NAMALWA (cell line): ENCODE data around the gene NOCT.
"Not testable (repeated sequence)": the region's sequence is repeated elsewhere in the genome, so short reads cannot be mapped to it uniquely, and the experiment has no call there.

ENCODE experiments used
- DNase-seq: peaks from one replicate; pipeline ENCODE4 v3.0.0-alpha.2; 2015; ENCODE audit warnings: low spot score

The NOCT gene

GRCh38 chr4:139009702-139010101 is 5.9 kb upstream of the NOCT start:
- DNase-seq = no peak

GRCh38 chr4:139011225-139011950 is 4.2 kb upstream of the NOCT start:
- no peak for DNase-seq

- DNase-seq = peak; percentile 33
These were observed 961 bp upstream of the NOCT start for GRCh38 chr4:139014371-139015268.

DNA sequence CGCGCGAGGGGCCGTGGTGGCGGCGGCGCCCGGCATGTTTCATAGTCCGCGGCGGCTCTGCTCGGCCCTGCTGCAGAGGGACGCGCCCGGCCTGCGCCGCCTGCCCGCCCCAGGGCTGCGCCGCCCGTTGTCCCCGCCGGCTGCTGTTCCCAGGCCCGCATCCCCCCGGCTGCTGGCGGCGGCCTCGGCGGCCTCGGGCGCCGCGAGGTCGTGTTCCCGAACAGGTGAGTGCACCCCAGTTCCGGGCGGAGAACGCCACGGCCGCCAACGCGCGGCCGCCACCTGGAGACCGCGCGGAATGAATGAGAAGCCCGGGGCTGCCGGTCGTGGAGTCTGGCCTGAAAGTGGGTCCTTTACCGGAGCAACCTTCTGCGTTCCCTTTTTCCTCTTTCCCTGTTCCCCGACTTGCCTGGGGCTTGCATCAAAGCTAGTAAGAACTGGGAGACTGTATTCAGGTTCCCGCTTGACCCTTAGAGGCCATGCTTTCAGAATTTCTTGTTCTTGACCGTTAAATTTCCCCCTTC is 429 bp downstream of the NOCT start:
- DNase-seq = peak; percentile 63

DNA sequence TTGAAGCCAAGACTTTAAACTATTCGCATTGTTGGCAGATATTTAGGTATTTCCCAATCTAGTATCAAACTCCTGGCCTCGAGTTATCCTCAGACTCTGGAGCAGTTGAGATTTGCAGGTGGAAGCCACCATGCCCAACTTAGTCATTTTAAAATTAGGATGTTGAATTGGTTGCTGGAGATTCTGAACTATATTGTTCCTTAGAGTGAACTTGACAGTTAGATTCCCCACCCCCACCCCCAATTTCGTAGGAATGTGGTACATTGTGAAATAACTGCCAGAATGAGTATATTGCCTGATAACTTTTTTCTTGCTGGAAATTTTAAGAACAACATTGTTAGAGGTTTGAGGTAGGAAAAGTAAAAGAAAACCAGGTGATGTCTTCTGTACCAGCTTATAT is 2.3 kb downstream of the NOCT start:
- no peak for DNase-seq

GRCh38 chr4:139018501-139018900 is 2.9 kb downstream of the NOCT start:
- DNase-seq = no peak

- DNase-seq = no peak
These were observed 3.6 kb downstream of the NOCT start for GRCh38 chr4:139018971-139019758.

GRCh38 chr4:139020384-139020783 is 4.8 kb downstream of the NOCT start:
- DNase-seq = no peak

DNA sequence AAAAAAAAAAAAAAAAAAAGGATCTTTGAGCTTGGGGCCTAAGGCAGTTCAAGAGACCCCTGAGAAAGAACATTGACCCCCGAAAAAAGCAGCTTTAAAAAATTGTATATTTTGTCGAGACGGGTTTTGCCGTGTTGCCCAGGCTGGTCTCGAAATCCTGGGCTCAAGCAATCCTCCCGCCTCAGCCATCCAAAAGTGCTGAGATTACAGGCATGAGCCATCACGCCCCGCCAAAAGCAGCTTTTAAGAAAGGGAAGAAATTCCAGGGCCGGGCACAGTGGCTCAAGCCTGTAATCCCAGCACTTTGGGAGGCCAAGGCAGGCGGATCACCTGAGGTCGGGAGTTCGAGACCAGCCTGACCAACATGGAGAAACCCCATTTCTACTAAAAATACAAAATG is 5.5 kb downstream of the NOCT start:
- DNase-seq = not testable (repeated sequence)

DNA sequence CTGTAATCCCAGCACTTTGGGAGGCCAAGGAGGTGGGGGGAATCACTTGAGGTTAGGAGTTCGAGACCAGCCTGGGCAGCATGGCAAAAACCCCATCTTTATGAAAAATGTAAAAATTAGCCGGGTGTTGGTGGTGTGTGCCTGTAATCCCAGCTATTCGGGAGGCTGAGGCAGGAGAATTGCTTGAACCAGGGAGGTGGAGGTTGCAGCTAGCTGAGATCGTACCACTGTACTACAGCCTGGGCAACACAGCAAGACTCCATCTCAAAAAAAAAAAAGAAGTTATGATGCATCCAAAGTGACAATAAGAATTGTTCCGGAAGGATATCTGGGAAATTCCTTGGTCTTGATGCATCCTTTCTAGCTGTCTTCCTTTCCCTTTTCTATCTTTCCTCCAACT is 7.3 kb downstream of the NOCT start:
- DNase-seq = no peak

GRCh38 chr4:139024686-139025085 is 9.1 kb downstream of the NOCT start:
- DNase-seq = no peak

GRCh38 chr4:139025841-139026240 is 10.3 kb downstream of the NOCT start:
- no peak for DNase-seq

- DNase-seq = no peak
These were observed 12.2 kb downstream of the NOCT start for GRCh38 chr4:139027776-139028175.

- DNase-seq = no peak
These were observed 12.6 kb downstream of the NOCT start for GRCh38 chr4:139028191-139028661.

DNA sequence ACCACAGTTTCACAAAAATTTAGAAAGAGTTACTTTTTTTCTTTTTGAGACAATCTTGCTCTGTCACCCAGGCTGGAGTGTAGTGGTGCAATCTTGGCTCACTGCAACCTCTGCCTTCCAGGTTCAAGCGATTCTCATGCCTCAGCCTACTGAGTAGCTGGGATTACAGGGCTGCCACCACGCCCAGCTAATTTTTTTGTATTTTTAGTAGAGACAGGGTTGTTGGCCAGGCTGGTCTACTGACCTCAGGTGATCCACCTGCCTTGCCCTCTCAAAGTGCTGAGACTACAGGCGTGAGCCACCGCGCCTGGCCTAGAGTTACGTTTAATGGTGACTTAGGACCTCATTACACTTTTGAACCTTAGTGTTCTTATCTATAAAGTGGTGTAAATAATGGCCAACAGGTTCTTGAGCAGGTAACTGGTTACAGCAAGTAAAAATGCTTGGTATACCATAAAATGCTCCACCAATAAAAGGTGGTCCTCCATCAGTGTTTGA is 14.3 kb downstream of the NOCT start:
- not testable (repeated sequence) for DNase-seq

GRCh38 chr4:139030614-139031235 is 15.1 kb downstream of the NOCT start:
- peak; percentile 90 for DNase-seq

DNA sequence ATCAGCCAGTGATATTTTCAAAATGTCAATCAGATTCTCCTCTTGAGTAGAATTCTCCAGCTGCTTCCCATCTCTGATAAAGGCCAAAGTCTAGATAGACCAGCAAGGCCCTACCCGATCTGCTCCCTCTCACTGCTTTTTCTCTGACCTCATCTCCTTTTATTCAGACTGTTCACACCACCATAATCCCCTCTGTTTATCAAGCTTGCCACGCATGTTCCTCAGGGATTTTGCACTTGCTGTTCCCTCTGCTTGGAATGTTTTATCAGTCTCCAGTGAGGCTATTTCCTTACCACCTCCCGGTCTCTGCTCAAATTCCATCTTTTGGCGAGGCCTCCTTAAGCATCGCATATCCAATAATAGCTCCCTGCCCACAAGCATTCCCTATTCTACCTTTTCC is 20.1 kb downstream of the NOCT start:
- DNase-seq = no peak

DNA sequence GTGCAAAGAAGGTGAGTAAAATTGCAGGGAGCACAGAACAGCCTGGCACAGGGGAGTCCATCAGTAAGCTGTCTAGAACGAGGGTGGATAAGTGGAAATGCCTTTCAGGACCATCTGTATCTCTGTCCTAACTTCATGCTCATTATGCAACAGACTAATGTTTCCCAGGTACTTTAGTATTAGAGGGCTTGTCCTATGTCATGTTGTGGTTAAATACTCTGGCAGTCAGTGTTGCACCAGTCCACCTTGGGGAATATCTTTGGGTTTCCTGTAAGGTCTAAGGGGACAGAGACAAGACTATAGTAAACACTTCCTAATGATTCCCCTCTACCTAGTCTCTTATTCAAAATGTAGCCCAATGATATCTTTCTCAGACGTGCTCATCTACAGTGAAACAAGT is 21.3 kb downstream of the NOCT start:
- DNase-seq = no peak

- DNase-seq = no peak
These were observed 23.4 kb downstream of the NOCT start for GRCh38 chr4:139038874-139039443.

- no peak for DNase-seq
These were observed 27.4 kb downstream of the NOCT start for GRCh38 chr4:139042981-139043460.

DNA sequence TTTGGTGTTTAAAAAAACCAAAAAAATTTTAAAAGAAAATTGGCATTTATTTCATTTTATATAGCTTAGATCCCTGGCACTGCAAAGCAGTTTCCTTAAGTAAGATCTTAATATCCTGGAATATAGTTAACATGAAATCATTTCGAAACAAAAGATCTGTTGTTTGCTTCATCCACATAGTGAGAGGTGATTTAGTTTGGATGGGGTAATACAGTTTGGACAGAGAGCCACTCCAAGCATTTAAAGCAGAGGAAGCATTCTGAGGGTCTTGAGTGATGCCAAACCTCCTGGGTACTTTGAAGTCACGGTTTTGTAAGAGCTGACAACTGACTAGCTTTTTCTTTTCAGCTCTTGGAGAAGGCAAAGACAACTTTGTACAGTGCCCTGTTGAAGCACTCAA is 28.7 kb downstream of the NOCT start:
- DNase-seq = no peak
